ENCODE measurements around the gene GSTO1. TPM values are rescaled to one million over a fixed set of nuclear protein-coding genes. Genes with fewer than 3 reads are reported as not detected.

GSTO1 gene
- total RNA-seq, 2 experiments from 2014 or later = 114 to 119 TPM

DNA sequence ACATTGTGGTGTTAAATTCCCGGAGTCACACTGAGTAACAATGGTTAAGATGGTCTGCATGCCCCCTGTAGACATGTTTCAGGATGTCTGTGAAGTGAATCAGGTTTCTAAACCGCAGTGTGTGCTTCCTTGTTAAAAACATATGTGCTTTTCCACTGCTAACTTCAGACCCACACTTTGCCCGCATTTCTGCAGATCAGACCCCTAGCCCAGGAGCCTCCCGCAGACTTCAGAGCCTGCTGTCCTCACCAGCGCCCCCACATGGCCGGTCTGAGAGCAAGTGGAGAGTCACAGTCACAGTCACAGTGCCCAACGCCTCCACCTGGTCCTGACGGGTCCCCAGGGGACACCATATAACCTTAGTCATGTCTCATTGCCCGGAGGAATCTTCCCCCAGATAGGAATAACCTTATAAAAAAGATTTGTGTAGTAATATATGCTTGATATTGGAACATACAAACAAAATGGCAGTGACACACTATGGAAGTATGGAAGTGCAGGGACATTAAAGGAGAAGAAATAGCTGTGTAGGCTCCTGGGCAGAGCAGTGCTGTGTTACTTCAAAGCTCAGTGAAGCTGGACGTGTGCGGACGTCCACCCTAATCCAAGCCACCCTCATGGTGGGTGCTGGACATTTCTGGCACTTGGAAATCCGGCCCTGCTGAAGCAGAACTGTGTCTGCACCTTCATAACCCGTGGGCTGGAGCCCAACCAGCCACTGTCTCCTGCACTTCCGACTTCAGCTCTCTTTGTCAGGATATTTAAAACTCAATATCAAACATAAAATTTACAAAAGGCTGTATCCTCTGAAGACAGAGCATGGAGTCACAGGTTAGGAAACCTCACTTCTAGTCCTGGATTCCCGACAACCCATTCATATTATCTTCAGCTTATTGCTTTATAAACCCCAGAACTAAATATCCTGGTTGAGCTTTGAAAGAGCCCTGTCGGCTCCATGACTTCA, 43.3 kb downstream of the GSTO1 start:
- Mint-ChIP-seq H3K36me3 (ENCODE audit: low read depth) (peaks cover 9% of the 10 kb centered on the region), H3K9me3 (ENCODE audit: insufficient read depth) (peaks cover 14% of the 10 kb centered on the region), H3K4me3 (no peak overlapping the region), H3K27me3 (ENCODE audit: low read depth) (peaks cover 11% of the 10 kb centered on the region), H3K27ac (no peak overlapping the region), H3K4me1 (ENCODE audit: low read depth) (peaks cover 20% of the 10 kb centered on the region)
- POLR2A ChIA-PET = interaction anchor here (1.6 kb wide), 1 partner anchor 40 kb away, joined by 4 read pairs; the partner anchor contains the start of gene ITPRIP
- DNase-seq (peak; percentile 48), ATAC-seq (no peak)
- CTCF ChIA-PET = interaction anchor here (0.8 to 9.2 kb wide), 8 partner anchors 7 to 54 kb away, joined by 3 to 368 read pairs (median 4); partner anchors contain the start of gene CFAP58

DNA sequence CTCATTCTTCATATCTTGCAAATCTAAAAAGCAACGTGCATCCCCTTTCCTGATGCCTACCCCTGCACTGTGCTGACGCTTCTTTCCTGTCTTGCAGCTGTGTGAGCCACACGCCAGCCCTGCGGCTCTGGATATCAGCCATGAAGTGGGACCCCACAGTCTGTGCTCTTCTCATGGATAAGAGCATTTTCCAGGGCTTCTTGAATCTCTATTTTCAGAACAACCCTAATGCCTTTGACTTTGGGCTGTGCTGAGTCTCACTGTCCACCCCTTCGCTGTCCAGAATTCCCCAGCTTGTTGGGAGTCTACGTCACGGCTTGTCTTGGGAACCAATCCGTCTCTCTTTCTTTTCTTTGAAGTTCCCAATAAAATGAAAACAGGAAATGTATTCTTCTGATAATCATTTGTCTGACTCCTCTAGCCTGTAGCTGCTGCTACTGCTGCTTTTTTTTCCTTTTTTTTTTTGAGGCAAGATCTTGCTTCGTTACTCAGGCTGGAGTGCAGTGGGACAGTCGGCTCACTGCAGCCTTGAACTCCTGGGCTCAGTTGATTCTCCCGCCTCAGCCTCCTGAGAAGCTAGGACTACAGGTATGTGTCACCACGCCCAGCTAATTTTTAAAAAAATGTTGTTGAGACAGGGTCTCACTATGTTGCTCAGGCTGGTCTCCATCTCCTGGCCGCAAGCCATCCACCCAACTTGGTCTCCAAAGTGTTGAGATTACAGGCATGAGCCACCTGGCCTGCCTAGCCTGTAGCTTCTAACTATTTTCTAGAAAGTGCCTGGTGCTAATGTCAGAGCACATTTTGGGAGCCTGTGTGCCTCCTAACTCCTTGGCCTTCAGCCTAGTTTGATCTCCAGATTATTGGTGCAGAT, 44.6 kb downstream of the GSTO1 start:
- H3K36me3 Mint-ChIP-seq (ENCODE audit: low read depth) = peaks cover 18% of the 10 kb centered on the region
- no peak overlapping the region for H3K4me3 Mint-ChIP-seq
- H3K27ac Mint-ChIP-seq = no peak overlapping the region
- ChIA-PET CTCF (interaction anchor here (0.9 to 4.0 kb wide), 9 partner anchors 9 to 52 kb away, joined by 3 to 46 read pairs (median 4); partner anchors contain the start of gene CFAP58), POLR2A (interaction anchor here (0.5 to 1.6 kb wide), 4 partner anchors 12 to 39 kb away, joined by 3 to 4 read pairs (median 3); partner anchors contain the start of gene ITPRIP)
- no peak for ATAC-seq
- H3K9me3 Mint-ChIP-seq (ENCODE audit: insufficient read depth) = peaks cover 18% of the 10 kb centered on the region
- DNase-seq = no peak
- H3K4me1 Mint-ChIP-seq (ENCODE audit: low read depth) = peaks cover 32% of the 10 kb centered on the region
- peaks cover 10% of the 10 kb centered on the region for H3K27me3 Mint-ChIP-seq (ENCODE audit: low read depth)

DNA sequence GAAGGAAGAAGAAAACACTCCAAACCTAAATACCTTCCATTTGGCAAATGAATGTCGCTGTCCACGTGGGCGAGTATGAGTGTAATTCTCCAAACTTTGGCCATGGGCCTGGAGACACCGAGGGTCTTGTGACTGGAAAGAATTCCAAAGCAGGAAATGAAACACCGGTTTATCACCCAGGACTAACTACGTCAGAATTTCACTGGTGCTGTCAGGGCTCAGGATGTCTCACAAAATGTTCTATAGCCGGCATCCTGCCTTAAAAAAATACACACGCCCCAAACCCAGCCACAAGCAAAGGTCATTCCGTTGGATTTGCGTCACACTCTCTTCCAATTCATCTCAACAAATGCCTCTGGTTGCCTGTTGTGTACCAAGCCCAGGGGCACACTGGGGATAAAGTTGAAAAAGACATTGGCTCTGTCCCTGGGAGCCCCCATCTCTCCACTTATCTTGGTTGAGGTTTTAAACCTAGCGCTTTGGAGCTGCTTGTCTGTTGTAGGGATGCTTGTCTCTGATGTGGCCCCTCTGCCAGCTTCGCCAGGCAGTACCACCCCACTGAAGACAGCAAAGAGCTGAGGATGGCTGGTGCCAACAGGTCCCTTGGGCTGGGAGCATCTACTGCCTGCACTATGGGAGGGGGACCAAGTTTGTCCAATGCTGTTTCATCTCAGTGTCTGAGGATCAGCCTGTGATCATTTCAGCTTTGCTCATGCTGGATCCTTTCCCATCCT, 45.5 kb downstream of the GSTO1 start:
- H3K4me1 Mint-ChIP-seq (ENCODE audit: low read depth) = peaks cover 39% of the 10 kb centered on the region
- peaks cover 18% of the 10 kb centered on the region for H3K9me3 Mint-ChIP-seq (ENCODE audit: insufficient read depth)
- no peak for DNase-seq
- no peak for ATAC-seq
- ChIA-PET CTCF (interaction anchor here (1.0 to 4.0 kb wide), 5 partner anchors 10 to 51 kb away, joined by 3 to 46 read pairs (median 11); partner anchors contain the start of gene CFAP58), POLR2A (interaction anchor here (1.0 to 1.3 kb wide), 2 partner anchors 11 to 22 kb away, joined by 3 read pairs; no protein-coding TSS in a partner anchor)
- H3K27ac Mint-ChIP-seq = peak overlapping the region; percentile 84
- H3K36me3 Mint-ChIP-seq (ENCODE audit: low read depth) = peaks cover 18% of the 10 kb centered on the region
- no peak overlapping the region for H3K4me3 Mint-ChIP-seq
- H3K27me3 Mint-ChIP-seq (ENCODE audit: low read depth) = peaks cover 4% of the 10 kb centered on the region

DNA sequence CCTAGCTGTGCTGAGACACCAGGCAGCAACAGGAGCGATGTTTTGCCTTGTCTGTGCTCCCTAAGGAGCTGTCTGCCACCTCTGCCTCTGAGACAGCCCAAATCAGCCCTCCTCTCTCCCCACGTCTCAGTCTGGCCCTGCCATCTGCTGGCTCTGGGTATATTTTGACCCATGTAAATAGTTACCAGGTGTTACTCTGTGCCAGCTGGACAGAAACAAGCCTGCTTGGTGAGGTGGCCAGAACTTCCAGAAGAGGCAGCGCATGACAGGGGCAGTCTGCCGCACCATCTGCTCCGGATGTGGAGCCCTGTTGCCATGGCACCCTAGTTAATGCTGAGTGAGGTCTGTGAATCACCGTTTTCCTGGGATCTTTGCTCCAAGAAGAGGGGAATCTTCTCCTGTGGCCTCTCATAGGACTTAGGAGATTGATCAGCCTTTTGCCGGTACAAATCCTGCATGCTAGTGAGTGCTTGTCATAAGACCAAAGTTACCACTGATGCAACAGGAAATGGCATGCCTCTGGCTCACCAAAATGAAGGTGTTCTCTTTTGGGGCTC, 46.1 kb downstream of the GSTO1 start:
- Mint-ChIP-seq H3K27me3 (ENCODE audit: low read depth) (peaks cover 2% of the 10 kb centered on the region), H3K36me3 (ENCODE audit: low read depth) (peaks cover 18% of the 10 kb centered on the region), H3K4me3 (no peak overlapping the region), H3K4me1 (ENCODE audit: low read depth) (peaks cover 43% of the 10 kb centered on the region), H3K9me3 (ENCODE audit: insufficient read depth) (peaks cover 18% of the 10 kb centered on the region), H3K27ac (peak overlapping the region; percentile 84)
- ATAC-seq (peak; percentile 40), DNase-seq (peak; percentile 53)
- CTCF ChIA-PET = interaction anchor here (2.7 to 4.0 kb wide), 3 partner anchors 10 to 51 kb away, joined by 11 to 46 read pairs (median 43); partner anchors contain the start of gene CFAP58
- POLR2A ChIA-PET = interaction anchor here (0.8 to 1.0 kb wide), 2 partner anchors 21 to 1766 kb away, joined by 3 read pairs; no protein-coding TSS in a partner anchor

DNA sequence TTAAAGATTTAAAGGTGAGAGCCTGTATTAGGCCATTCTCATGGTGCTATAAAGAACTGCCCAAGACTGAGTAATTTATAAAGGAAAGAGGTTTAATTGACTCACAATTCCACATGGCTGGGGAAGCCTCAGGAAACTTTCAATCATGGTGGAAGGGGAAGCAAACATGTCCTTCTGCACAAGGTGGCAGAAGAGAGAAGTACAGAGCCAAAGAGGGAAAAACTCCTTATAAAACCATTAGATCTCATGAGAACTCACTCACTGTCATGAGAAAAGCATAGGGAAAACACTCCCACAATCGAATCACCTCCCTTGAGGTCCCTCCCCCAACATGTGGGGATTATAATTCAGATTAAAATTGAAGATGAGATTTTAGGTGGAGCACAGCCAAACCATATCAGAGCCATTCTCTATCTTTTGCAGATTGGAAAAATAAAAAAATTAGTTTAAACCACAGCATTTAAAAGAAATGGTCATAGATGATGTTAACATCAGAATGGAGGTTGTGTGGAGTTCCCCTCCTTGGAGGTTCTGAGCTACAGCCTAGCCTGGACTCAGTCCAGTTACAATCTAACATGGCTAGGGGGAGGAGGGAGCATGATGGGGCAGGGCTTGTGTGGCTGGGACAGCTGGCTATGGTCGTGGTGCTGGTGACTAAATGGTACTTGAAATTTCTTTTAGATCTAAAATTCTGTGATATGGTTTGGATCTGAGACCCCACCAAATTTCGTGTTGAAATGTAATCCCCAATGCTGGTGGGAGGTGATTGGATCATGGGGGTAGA, 47.4 kb downstream of the GSTO1 start:
- peaks cover 18% of the 10 kb centered on the region for H3K36me3 Mint-ChIP-seq (ENCODE audit: low read depth)
- POLR2A ChIA-PET = no interaction called here
- no peak for ATAC-seq

DNA sequence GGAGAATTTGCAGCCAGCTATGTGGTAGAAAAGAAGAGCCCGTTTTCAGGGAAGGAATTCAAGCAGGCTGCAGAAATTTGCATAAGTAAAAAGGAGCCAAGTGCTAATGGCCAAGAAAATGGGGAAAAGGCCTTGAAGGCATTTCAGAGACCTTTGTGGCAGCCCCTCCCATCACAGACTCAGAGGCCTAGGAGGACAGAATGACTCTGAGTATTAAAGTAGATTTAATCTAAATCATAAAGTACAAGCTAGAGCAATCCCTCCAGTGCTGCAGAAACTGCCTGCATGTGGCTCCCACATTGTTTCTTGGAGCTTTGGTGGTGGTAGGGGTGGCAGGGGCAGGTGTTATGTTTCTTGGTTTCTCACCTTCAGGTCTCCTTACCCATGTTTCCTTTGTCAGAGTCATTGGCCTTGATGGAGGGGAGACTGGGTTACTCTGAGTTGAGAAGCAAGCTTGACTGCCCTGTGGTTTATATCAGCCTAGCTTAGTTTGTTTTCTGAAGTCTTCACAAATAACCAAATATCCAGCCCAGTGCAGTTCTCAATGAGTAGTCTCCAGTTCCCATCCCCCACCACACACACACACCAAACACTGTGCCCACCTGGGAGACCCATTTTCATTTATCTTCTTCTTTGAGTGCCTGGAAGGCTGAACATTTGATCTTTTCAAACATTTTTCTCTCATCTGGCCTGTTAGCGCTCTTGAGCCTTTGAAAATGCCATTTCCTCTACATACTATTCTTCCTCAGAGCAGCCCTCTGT, 49.1 kb downstream of the GSTO1 start:
- Mint-ChIP-seq H3K4me3 (no peak overlapping the region), H3K9me3 (ENCODE audit: insufficient read depth) (peaks cover 18% of the 10 kb centered on the region), H3K27ac (peak overlapping the region; percentile 64), H3K36me3 (ENCODE audit: low read depth) (peaks cover 28% of the 10 kb centered on the region), H3K27me3 (ENCODE audit: low read depth) (peaks cover 4% of the 10 kb centered on the region), H3K4me1 (ENCODE audit: low read depth) (peaks cover 72% of the 10 kb centered on the region)
- DNase-seq (no peak), ATAC-seq (no peak)
- CTCF ChIA-PET = interaction anchor here (1.1 to 13.8 kb wide), 7 partner anchors 10 to 49 kb away, joined by 3 to 303 read pairs (median 30); partner anchors contain the start of genes CFAP58, GSTO1, GSTO2 and ITPRIP
- POLR2A ChIA-PET = interaction anchor here (0.6 to 1.0 kb wide), 3 partner anchors 34 to 348 kb away, joined by 3 read pairs; partner anchors contain the start of gene ITPRIP

More for the DNA sequence above, 47.4 kb downstream of the GSTO1 start:
- Mint-ChIP-seq H3K27ac (no peak overlapping the region), H3K9me3 (ENCODE audit: insufficient read depth) (peaks cover 18% of the 10 kb centered on the region), H3K4me1 (ENCODE audit: low read depth) (peaks cover 56% of the 10 kb centered on the region), H3K4me3 (no peak overlapping the region), H3K27me3 (ENCODE audit: low read depth) (peaks cover 4% of the 10 kb centered on the region)
- CTCF ChIA-PET = interaction anchor here (2.3 to 13.8 kb wide), 4 partner anchors 8 to 48 kb away, joined by 8 to 303 read pairs (median 128); partner anchors contain the start of genes CFAP58, GSTO2 and ITPRIP
- no peak for DNase-seq

DNA sequence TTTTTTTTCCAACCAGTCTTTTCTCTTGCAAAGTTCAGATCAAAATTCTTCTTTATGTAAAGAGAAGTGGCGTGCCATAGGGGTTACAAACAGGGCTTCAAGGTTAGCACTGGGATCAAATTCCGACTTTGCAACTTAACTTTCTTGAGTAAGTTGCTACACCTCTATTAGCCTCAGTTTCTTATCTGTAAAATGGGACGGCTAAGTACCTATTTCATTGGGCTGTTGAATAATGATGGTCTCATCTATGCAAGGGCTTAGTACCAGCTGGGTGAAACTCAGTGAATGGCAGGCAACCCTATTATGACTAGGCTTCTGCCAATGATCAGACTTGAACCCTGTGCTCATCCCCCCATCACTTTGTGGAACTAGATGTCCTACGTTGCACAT, 49.7 kb downstream of the GSTO1 start:
- POLR2A ChIA-PET = interaction anchor here (1.0 kb wide), 1 partner anchor 34 kb away, joined by 3 read pairs; the partner anchor contains the start of gene ITPRIP

DNA sequence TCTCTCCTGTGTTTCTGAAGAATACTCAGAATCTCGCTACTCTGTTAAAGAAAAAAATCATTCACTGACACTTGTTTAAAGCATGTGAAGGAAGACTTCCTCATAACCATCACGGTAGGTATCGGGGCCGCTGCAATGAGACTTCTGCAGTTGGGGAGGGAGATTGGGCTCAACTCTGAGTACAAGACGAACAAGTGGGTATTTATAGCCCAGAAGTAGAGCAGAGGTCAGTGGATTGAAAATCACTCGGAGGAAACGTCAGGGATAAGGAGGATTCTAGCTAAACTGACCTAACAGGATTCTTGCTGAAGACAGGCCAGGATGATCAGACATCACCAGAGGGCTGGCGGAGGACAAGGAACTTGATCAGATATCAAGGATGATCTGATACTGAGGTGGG, 50.2 kb downstream of the GSTO1 start:
- DNase-seq (no peak), ATAC-seq (no peak)
- CTCF ChIA-PET = interaction anchor here (1.0 to 13.8 kb wide), 13 partner anchors 9 to 45 kb away, joined by 3 to 303 read pairs (median 30); partner anchors contain the start of genes CFAP58, GSTO2 and ITPRIP
- Mint-ChIP-seq H3K4me1 (ENCODE audit: low read depth) (peaks cover 82% of the 10 kb centered on the region), H3K36me3 (ENCODE audit: low read depth) (peaks cover 37% of the 10 kb centered on the region), H3K9me3 (ENCODE audit: insufficient read depth) (peaks cover 18% of the 10 kb centered on the region), H3K27ac (no peak overlapping the region), H3K4me3 (no peak overlapping the region), H3K27me3 (ENCODE audit: low read depth) (peaks cover 4% of the 10 kb centered on the region)
- POLR2A ChIA-PET = interaction anchor here (5.2 kb wide), 1 partner anchor 33 kb away, joined by 50 read pairs; the partner anchor contains the start of gene ITPRIP

More for the DNA sequence above, 49.7 kb downstream of the GSTO1 start:
- Mint-ChIP-seq H3K9me3 (ENCODE audit: insufficient read depth) (peaks cover 18% of the 10 kb centered on the region), H3K36me3 (ENCODE audit: low read depth) (peaks cover 31% of the 10 kb centered on the region), H3K27ac (no peak overlapping the region), H3K4me1 (ENCODE audit: low read depth) (peaks cover 77% of the 10 kb centered on the region), H3K27me3 (ENCODE audit: low read depth) (peaks cover 4% of the 10 kb centered on the region), H3K4me3 (no peak overlapping the region)
- CTCF ChIA-PET = interaction anchor here (1.1 to 13.8 kb wide), 10 partner anchors 10 to 49 kb away, joined by 3 to 303 read pairs (median 39); partner anchors contain the start of genes CFAP58, GSTO1, GSTO2 and ITPRIP
- ATAC-seq (no peak), DNase-seq (no peak)

DNA sequence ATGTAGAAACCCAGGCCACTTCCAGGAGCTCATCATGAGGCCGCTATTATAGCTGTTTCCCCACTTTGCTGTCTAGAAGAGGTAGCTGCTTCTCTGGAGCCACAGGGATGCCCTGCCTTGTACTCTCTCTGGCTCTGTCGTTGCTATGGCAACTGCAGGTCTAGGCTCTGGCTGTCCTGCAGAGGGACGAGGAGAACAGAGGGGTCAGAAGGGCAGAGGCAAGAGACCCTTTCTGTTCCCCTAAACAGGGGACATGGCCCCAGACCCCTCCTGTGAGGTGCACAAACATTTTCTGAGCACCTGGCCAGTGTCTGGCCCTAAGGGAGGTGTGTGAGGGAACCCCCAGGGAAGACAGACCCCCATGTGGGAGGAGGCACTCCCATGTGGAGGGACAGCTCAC, 52.2 kb downstream of the GSTO1 start:
- POLR2A ChIA-PET = interaction anchor here (1.0 to 5.2 kb wide), 4 partner anchors 23 to 44 kb away, joined by 3 to 50 read pairs (median 4); partner anchors contain the start of genes GSTO2 and ITPRIP
- no peak for ATAC-seq
- peaks cover 51% of the 10 kb centered on the region for H3K36me3 Mint-ChIP-seq (ENCODE audit: low read depth)
- H3K4me1 Mint-ChIP-seq (ENCODE audit: low read depth) = peaks cover 80% of the 10 kb centered on the region
- CTCF ChIA-PET = interaction anchor here (0.6 to 13.8 kb wide), 12 partner anchors 13 to 60 kb away, joined by 3 to 303 read pairs (median 34); partner anchors contain the start of genes CFAP58, GSTO2 and ITPRIP
- peaks cover 14% of the 10 kb centered on the region for H3K9me3 Mint-ChIP-seq (ENCODE audit: insufficient read depth)
- no peak overlapping the region for H3K27ac Mint-ChIP-seq
- peaks cover 4% of the 10 kb centered on the region for H3K27me3 Mint-ChIP-seq (ENCODE audit: low read depth)
- no peak for DNase-seq
- no peak overlapping the region for H3K4me3 Mint-ChIP-seq

Data from activated CD8-positive, alpha-beta T cell treated with anti-CD3 and anti-CD28 coated beads, Interleukin-2, amount 10 ng/mL, durations not matched to agents 7 days and 5 days (primary cell).